ENCODE results near the gene SPATC1L.

The SPATC1L gene

GRCh38 chr21:46122237-46122671 is 62.0 kb downstream of the SPATC1L start:
- TF ChIP-seq, protein P1, sequence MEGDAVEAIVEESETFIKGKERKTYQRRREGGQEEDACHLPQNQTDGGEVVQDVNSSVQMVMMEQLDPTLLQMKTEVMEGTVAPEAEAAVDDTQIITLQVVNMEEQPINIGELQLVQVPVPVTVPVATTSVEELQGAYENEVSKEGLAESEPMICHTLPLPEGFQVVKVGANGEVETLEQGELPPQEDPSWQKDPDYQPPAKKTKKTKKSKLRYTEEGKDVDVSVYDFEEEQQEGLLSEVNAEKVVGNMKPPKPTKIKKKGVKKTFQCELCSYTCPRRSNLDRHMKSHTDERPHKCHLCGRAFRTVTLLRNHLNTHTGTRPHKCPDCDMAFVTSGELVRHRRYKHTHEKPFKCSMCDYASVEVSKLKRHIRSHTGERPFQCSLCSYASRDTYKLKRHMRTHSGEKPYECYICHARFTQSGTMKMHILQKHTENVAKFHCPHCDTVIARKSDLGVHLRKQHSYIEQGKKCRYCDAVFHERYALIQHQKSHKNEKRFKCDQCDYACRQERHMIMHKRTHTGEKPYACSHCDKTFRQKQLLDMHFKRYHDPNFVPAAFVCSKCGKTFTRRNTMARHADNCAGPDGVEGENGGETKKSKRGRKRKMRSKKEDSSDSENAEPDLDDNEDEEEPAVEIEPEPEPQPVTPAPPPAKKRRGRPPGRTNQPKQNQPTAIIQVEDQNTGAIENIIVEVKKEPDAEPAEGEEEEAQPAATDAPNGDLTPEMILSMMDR (IDR thresholded peaks at IDR 0.05; ENCODE audit: control extremely low read depth, extremely low read depth, low read depth, missing control alignments): no peak
- DNase-seq (ENCODE audit: extremely low spot score): no peak
- POLR2A ChIA-PET: no interaction called here
- CTCF ChIA-PET: no interaction called here

DNA sequence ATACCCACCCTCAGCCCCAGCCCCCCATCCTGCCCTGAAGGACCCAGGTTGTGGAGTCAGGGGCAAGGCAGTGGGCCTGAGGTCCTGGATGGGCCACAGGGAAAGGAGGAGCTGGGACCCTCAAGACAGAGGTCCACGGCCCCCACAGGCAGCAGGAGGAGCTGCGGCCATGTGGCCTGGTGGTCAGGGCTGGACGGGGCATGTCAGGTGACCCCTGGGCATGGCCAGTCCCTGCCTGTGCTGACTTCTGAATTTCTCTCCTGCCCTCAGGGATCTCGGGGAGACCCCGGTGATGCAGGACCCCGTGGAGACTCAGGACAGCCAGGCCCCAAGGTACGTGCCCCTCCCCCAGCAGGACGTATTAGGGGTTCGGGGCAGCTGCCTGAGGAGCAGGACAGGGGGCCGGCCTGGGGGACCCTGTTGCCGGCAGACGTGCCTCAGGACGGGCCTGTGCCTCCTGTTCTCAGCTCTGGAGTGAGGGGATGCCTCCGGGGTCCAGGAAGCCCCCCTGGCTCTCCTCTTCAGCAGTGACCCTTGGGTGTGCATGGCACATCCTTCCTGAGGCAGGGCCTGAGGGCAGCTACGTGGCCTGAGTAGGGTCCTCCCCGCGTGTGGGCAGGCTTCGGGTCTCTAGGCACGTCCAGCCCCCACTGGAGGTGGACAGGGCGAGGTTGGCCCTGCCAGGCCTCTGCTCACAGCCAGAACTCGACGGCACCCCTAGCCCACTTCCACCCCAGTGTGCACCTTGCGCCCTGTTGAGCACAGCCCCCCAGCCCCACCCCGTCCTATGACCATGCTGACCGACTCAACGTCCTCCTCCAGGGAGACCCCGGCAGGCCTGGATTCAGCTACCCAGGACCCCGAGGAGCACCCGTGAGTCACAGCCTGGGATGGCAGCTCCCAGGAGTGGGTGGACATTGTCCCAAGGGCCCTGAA is 62.7 kb downstream of the SPATC1L start:
- ChIA-PET CTCF (no interaction called here), POLR2A (no interaction called here)
- DNase-seq (ENCODE audit: extremely low spot score): no peak
- TF ChIP-seq, protein P1 (IDR thresholded peaks at IDR 0.05; ENCODE audit: control extremely low read depth, extremely low read depth, low read depth, missing control alignments): no peak

DNA sequence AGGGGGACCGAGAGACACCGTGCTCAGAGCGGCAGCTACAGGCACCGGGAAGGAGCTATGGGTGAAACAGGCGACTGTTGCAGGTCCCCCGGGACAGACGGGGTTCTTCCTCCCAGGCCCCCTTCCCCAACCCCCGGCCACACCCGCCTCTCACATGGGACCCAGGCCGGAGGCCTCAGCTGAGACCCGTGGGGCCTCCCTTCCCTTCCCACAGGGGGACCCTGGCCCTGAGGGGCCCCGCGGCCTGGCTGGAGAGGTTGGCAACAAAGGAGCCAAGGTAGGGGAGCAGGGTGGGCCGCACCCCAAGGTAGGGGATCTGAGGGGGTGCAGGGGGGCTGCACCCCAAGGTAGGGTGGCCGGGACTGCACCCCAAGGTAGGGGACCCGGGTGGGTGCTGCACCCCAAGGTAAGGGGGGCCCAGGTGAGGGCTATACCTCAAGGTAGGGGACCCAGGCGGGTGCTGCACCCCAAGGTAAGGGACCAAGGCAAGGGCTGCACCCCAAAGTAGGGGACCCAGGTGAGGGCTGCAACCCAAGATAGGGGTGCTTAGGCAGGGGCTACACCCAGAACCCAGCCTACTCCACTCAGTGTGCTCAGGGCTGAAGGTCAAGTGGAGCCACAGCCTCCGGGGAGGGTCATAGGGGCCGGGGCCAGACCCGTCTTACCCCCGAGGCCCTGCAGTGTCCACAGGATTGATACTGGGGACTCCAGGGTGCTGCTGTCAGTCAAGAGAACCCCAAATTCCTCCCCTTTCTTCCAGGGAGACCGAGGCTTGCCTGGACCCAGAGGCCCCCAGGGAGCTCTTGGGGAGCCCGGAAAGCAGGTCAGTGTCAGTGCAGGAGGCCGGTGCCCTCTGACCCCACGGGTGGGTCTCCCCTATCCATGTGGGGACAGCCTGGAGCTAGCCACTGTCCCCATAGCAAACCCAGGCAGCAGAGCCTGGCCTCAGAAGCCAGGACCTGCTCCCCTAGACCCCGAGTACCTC is 63.7 kb downstream of the SPATC1L start:
- ChIA-PET CTCF (no interaction called here), POLR2A (no interaction called here)

DNA sequence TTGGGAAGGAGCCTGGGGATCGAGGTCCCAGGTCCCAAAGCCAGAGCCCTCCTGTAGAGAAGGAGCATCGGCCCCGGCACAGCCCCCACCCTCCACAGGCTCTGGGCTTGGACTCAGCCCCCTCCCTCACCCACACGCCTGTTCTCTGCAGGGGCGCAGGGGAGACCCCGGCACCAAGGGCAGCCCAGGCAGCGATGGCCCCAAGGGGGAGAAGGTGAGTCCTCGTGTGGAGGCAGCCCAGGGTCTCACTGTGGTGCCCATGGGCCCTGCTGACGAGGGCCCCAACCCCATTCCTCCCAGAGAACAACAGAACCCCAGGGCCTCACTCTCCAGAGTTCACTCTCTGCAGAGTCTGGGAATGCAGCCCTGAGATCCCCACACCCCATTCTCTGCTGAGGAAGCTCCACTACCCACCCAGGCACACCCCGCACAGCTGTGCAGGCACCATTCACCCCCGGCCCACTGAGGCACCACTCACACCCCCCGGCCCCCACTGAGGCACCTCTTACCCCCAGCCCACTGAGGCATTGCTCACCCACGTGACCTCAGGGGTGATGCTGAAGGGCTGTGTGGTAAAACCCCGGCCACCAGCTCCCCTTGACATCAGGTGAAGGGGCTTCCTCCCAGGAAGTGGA is 64.5 kb downstream of the SPATC1L start:
- CTCF ChIA-PET: no interaction called here
- TF ChIP-seq, protein P1 (IDR thresholded peaks at IDR 0.05; ENCODE audit: control extremely low read depth, extremely low read depth, low read depth, missing control alignments): no peak
- DNase-seq (ENCODE audit: extremely low spot score): no peak
- POLR2A ChIA-PET: no interaction called here

More for the DNA sequence above, 63.7 kb downstream of the SPATC1L start:
- TF ChIP-seq, protein P1 (IDR thresholded peaks at IDR 0.05; ENCODE audit: control extremely low read depth, extremely low read depth, low read depth, missing control alignments): no peak
- no peak for DNase-seq (ENCODE audit: extremely low spot score)

DNA sequence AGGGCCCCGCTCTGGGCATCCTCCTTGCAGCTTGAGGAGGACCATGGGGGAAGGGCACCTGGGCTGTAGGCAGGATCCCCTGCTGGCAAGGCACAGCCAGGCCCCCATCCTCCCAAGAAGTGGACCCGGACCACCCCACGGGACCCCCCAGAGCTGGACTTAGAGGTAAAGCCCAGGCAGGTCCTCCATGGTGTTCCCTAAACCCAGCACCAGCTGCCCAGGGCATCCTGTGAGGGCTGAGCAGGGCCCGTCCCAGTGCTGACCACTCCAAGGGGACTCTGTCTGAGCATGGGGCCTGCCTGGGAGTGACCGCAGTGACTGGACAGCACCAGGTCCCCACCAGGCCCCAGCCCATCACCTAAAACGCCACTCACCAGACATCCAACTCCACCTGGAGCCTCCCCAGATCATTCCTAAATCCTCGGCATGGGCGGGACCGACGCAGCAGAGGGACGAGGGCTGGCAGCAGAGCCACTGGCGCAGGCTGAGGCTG is 65.1 kb downstream of the SPATC1L start:
- DNase-seq (ENCODE audit: extremely low spot score): no peak
- TF ChIP-seq, protein P1 (IDR thresholded peaks at IDR 0.05; ENCODE audit: control extremely low read depth, extremely low read depth, low read depth, missing control alignments): no peak
- CTCF ChIA-PET: no interaction called here
- POLR2A ChIA-PET: no interaction called here
